Peyer's patch (tissue), 4 donors: ENCODE results near the gene ANAPC4. TPM values are rescaled to one million over a fixed set of nuclear protein-coding genes. Genes with fewer than 3 reads are reported as not detected.

Experiments used
- DNase-seq, 3 donors: peaks; one replicate each; pipeline ENCODE4 v3.0.0-alpha.2; 2017 to 2019
- H3K27ac ChIP-seq, 4 donors: fragments of 200-600 bp; sonication (generic); one replicate each; pipeline ENCODE4 v1.5.1; 2016 to 2019
- H3K27me3 ChIP-seq, 2 donors: fragments of 200-600 bp; sonication (generic); one replicate each; pipeline ENCODE4 v1.5.1; 2019
- H3K36me3 ChIP-seq, 3 donors: fragments of 200-600 bp; sonication (generic); one replicate each; pipeline ENCODE4 v1.5.1; 2016 to 2019
- H3K4me1 ChIP-seq, 4 donors: fragments of 200-600 bp; sonication (generic); one replicate each; pipeline ENCODE4 v1.5.1; 2016 to 2019
- H3K4me3 ChIP-seq, 4 donors: fragments of 200-600 bp; sonication (generic); 1 replicate in 3 of 4; 2 replicates in 1 of 4; pipeline ENCODE4 v1.5.1; 2016 to 2019; ENCODE audit warnings: mild to moderate bottlenecking in 1 of 4
- H3K9me3 ChIP-seq, 4 donors: fragments of 200-600 bp; sonication (generic); one replicate each; pipeline ENCODE4 v1.5.1; 2016 to 2019; ENCODE audit warnings: mild to moderate bottlenecking in 1 of 4
- POLR2A ChIP-seq, 2 donors: fragments of 450-650 bp; IDR thresholded peaks; one replicate each; pipeline ENCODE4 v1.5.1; 2017; ENCODE audit warnings: antibody characterized with exemption in 2 of 2, mild to moderate bottlenecking in 2 of 2, moderate library complexity in 2 of 2
- total RNA-seq, 4 donors: library from RNA; depleted of rRNA; stranded (reverse); fragments of >200 nt; gene quantifications; one replicate each; pipeline ENCODE4 v1.1.0, GENCODE V29; 2016
- TF ChIP-seq, protein P1 (sequence below), 6 experiments: fragments of 450-650 bp in 4 of 6; fragments of 200-600 bp in 2 of 6; sonication (generic) in 1 of 6; IDR thresholded peaks; one replicate each; pipeline ENCODE4 v1.5.1; 2017 to 2019; ENCODE audit warnings: antibody characterized with exemption in 6 of 6, mild to moderate bottlenecking in 3 of 6, moderate library complexity in 1 of 6

ANAPC4 gene
- total RNA-seq, 4 donors from 2014 or later: 23.5 to 69.3 (median 39.7) TPM

GRCh38 chr4:25427871-25428270 is 50.8 kb downstream of the ANAPC4 start:
- no peak for TF ChIP-seq POLR2A (IDR thresholded peaks at IDR 0.05)
- TF ChIP-seq, protein P1, sequence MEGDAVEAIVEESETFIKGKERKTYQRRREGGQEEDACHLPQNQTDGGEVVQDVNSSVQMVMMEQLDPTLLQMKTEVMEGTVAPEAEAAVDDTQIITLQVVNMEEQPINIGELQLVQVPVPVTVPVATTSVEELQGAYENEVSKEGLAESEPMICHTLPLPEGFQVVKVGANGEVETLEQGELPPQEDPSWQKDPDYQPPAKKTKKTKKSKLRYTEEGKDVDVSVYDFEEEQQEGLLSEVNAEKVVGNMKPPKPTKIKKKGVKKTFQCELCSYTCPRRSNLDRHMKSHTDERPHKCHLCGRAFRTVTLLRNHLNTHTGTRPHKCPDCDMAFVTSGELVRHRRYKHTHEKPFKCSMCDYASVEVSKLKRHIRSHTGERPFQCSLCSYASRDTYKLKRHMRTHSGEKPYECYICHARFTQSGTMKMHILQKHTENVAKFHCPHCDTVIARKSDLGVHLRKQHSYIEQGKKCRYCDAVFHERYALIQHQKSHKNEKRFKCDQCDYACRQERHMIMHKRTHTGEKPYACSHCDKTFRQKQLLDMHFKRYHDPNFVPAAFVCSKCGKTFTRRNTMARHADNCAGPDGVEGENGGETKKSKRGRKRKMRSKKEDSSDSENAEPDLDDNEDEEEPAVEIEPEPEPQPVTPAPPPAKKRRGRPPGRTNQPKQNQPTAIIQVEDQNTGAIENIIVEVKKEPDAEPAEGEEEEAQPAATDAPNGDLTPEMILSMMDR (IDR thresholded peaks at IDR 0.05): no peak
- no peaks in the 10 kb centered on the region for H3K9me3 ChIP-seq

DNA sequence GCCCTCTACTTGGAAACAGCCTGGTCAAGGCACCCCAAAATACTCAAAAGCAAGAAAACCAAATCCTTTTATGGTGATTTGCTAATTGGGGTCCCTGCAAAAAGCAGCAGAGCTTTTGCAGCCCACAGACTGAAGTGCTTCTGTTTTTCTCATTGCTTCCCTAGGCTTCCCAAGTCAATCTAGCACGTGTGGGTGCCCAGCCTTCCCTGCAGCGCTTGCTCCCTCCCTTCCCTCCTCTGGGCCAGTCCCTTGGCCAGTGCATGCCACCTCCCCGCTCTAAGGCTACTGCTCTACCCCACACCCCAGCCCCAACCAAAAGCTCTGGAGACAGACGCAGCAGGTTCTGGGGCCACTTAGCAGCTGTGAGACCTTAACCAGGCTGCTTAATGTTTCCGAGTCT is 53.6 kb downstream of the ANAPC4 start:
- no peak overlapping the region for H3K4me3 ChIP-seq
- TF ChIP-seq POLR2A (IDR thresholded peaks at IDR 0.05): no peak
- TF ChIP-seq, protein P1 (IDR thresholded peaks at IDR 0.05): no peak
- H3K9me3 ChIP-seq: no peaks in the 10 kb centered on the region
- no peak overlapping the region for H3K27ac ChIP-seq
- no peaks in the 10 kb centered on the region for H3K4me1 ChIP-seq
- DNase-seq: no peak
- no peaks in the 10 kb centered on the region for H3K27me3 ChIP-seq
- no peaks in the 10 kb centered on the region for H3K36me3 ChIP-seq

More at GRCh38 chr4:25427871-25428270, 50.8 kb downstream of the ANAPC4 start:
- no peaks in the 10 kb centered on the region for H3K36me3 ChIP-seq
- no peak overlapping the region for H3K27ac ChIP-seq
- H3K27me3 ChIP-seq: no peaks in the 10 kb centered on the region
- H3K4me3 ChIP-seq: no peak overlapping the region
- no peaks in the 10 kb centered on the region for H3K4me1 ChIP-seq
- DNase-seq: no peak

GRCh38 chr4:25433966-25434827 is 57.1 kb downstream of the ANAPC4 start:
- Histone ChIP-seq H3K27ac (no peak overlapping the region), H3K4me1 (no peaks in the 10 kb centered on the region), H3K4me3 (no peak overlapping the region), H3K36me3 (no peaks in the 10 kb centered on the region), H3K9me3 (no peaks in the 10 kb centered on the region), H3K27me3 (no peaks in the 10 kb centered on the region)
- TF ChIP-seq, protein P1 (IDR thresholded peaks at IDR 0.05): no peak
- TF ChIP-seq POLR2A (IDR thresholded peaks at IDR 0.05): no peak
- no peak for DNase-seq

DNA sequence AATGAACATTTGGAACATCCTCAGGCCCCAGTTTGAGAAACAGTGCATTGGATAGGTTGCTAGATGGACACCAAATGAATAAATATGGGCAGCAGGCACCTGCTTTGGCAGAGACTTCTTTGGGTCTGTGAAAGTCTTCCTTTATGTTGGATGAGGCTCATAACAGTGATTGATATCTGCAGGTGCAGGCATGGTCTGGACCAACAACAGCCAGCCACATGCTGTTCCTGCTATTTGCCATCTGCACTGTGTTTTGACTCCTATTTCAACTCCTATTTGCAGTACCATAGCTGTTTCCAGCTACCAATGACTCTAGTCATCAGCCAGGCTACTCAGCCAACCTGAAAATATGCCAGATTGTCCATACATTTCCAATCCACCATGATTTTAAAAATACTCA is 60.9 kb downstream of the ANAPC4 start:
- Histone ChIP-seq H3K27ac (no peak overlapping the region), H3K9me3 (no peaks in the 10 kb centered on the region), H3K4me3 (no peak overlapping the region), H3K27me3 (no peaks in the 10 kb centered on the region), H3K36me3 (no peaks in the 10 kb centered on the region), H3K4me1 (no peaks in the 10 kb centered on the region)
- no peak for TF ChIP-seq POLR2A (IDR thresholded peaks at IDR 0.05)
- TF ChIP-seq, protein P1 (IDR thresholded peaks at IDR 0.05): no peak
- no peak for DNase-seq

- no peak for TF ChIP-seq POLR2A (IDR thresholded peaks at IDR 0.05)
- TF ChIP-seq, protein P1 (IDR thresholded peaks at IDR 0.05): peak in 5 of 6 experiments; percentile 56 to 85 (median 76)
- H3K4me1 ChIP-seq: no peaks in the 10 kb centered on the region
- no peaks in the 10 kb centered on the region for H3K27me3 ChIP-seq
- H3K27ac ChIP-seq: no peak overlapping the region
- peak in 2 of 3 donors; percentile 47 to 78 for DNase-seq
- no peaks in the 10 kb centered on the region for H3K9me3 ChIP-seq
- no peak overlapping the region for H3K4me3 ChIP-seq
- H3K36me3 ChIP-seq: no peaks in the 10 kb centered on the region
Measured at GRCh38 chr4:25439918-25440477, 62.9 kb downstream of the ANAPC4 start.
